H9 (cell line): Measurements from ENCODE around the gene H2BW2. TPM values are rescaled to one million over a fixed set of nuclear protein-coding genes. Genes with fewer than 3 reads are reported as not detected.

Experiments
- DNase-seq: peaks from one replicate; pipeline ENCODE4 v3.0.0-alpha.2; 2017
- H2AFZ ChIP-seq: one replicate; pipeline ENCODE4 v1.6.1; 2013; ENCODE audit warnings: mild to moderate bottlenecking, low read length, control low read depth, moderate library complexity
- H2AK5ac ChIP-seq: 2 replicates; pipeline ENCODE4 v1.6.1; 2013; ENCODE audit warnings: low read length, control low read depth, mixed read lengths; ENCODE audit not compliant: insufficient read length
- H2BK120ac ChIP-seq: one replicate; pipeline ENCODE4 v1.6.1; 2013; ENCODE audit warnings: low read depth, mild to moderate bottlenecking, low read length, control low read depth, inconsistent platforms; ENCODE audit not compliant: poor library complexity, severe bottlenecking
- H2BK12ac ChIP-seq: 2 replicates; pipeline ENCODE4 v1.6.1; 2013; ENCODE audit warnings: low read length, control low read depth, mixed read lengths, low read depth; ENCODE audit not compliant: insufficient read length
- H2BK15ac ChIP-seq: 2 replicates; pipeline ENCODE4 v1.6.1; 2013; ENCODE audit warnings: low read depth, low read length, control low read depth
- H2BK20ac ChIP-seq: one replicate; pipeline ENCODE4 v1.6.1; 2013; ENCODE audit warnings: low read depth, mild to moderate bottlenecking, low read length, control low read depth, inconsistent platforms; ENCODE audit not compliant: poor library complexity, severe bottlenecking
- H2BK5ac ChIP-seq: 2 replicates; pipeline ENCODE4 v1.6.1; 2013; ENCODE audit warnings: low read length, control low read depth, mixed read lengths; ENCODE audit not compliant: insufficient read length
- H3K14ac ChIP-seq: 2 replicates; pipeline ENCODE4 v1.6.1; 2013; ENCODE audit warnings: low read length, control low read depth; ENCODE audit not compliant: insufficient read depth
- H3K18ac ChIP-seq: 2 replicates; pipeline ENCODE4 v1.6.1; 2013; ENCODE audit warnings: low read depth, mild to moderate bottlenecking, mixed read lengths, low read length, control low read depth; ENCODE audit not compliant: insufficient read length
- H3K23ac ChIP-seq: 2 replicates; pipeline ENCODE4 v1.6.1; 2013; ENCODE audit warnings: low read length, control low read depth, mixed read lengths, low read depth; ENCODE audit not compliant: insufficient read length
- H3K23me2 ChIP-seq: 2 replicates; pipeline ENCODE4 v1.6.1; 2013; ENCODE audit warnings: low read depth, mild to moderate bottlenecking, mixed read lengths, low read length, control low read depth; ENCODE audit not compliant: insufficient read length, poor library complexity, severe bottlenecking
- H3K27ac ChIP-seq: 2 replicates; pipeline ENCODE4 v1.5.1; 2013; ENCODE audit warnings: low read length, control low read depth, mixed read lengths, low read depth; ENCODE audit not compliant: insufficient read length
- H3K27me3 ChIP-seq: 2 replicates; pipeline ENCODE4 v1.6.1; 2013; ENCODE audit warnings: low read length, control low read depth, inconsistent platforms; ENCODE audit not compliant: insufficient read depth
- H3K4ac ChIP-seq: 2 replicates; pipeline ENCODE4 v1.6.1; 2013; ENCODE audit warnings: low read depth, mild to moderate bottlenecking, control low read depth, inconsistent platforms, low read length, moderate library complexity
- H3K4me1 ChIP-seq: 2 replicates; pipeline ENCODE4 v1.6.1; 2013; ENCODE audit warnings: low read length, control low read depth, inconsistent platforms; ENCODE audit not compliant: insufficient read depth
- H3K4me2 ChIP-seq: 2 replicates; pipeline ENCODE4 v1.6.1; 2013; ENCODE audit warnings: low read length, control low read depth, mixed read lengths; ENCODE audit not compliant: insufficient read length, insufficient read depth
- H3K56ac ChIP-seq: 2 replicates; pipeline ENCODE4 v1.6.1; 2013; ENCODE audit warnings: low read depth, mild to moderate bottlenecking, mixed read lengths, low read length, control low read depth; ENCODE audit not compliant: insufficient read length
- H3K79me1 ChIP-seq: 2 replicates; pipeline ENCODE4 v1.6.1; 2013; ENCODE audit warnings: low read depth, mild to moderate bottlenecking, moderate library complexity, low read length, control low read depth, inconsistent platforms; ENCODE audit not compliant: insufficient read depth, poor library complexity, severe bottlenecking
- H3K79me2 ChIP-seq: 2 replicates; pipeline ENCODE4 v1.6.1; 2013; ENCODE audit warnings: low read length, control low read depth, inconsistent platforms; ENCODE audit not compliant: insufficient read depth
- H3K9ac ChIP-seq: 2 replicates; pipeline ENCODE4 v1.6.1; 2013; ENCODE audit warnings: low read length, control low read depth, mixed read lengths; ENCODE audit not compliant: insufficient read length; ENCODE audit errors: extremely low read depth
- H3K9me3 ChIP-seq: one replicate; pipeline ENCODE4 v1.6.1; 2013; ENCODE audit warnings: low read depth, low read length, inconsistent platforms; ENCODE audit not compliant: control insufficient read depth
- H3T11ph ChIP-seq: one replicate; pipeline ENCODE4 v1.6.1; 2013; ENCODE audit warnings: mild to moderate bottlenecking, low read length, control low read depth, inconsistent platforms
- H4K20me1 ChIP-seq: one replicate; pipeline ENCODE4 v1.6.1; 2013; ENCODE audit not compliant: control insufficient read depth, insufficient read length, insufficient read depth
- H4K5ac ChIP-seq: 2 replicates; pipeline ENCODE4 v1.6.1; 2013; ENCODE audit warnings: low read depth, mild to moderate bottlenecking, mixed read lengths, low read length, control low read depth; ENCODE audit not compliant: insufficient read length
- H4K8ac ChIP-seq: replicated peaks from 2 replicates; pipeline ENCODE4 v1.6.1; 2013; ENCODE audit warnings: low read length, control low read depth, mixed read lengths, low read depth; ENCODE audit not compliant: insufficient read length
- H4K91ac ChIP-seq: 2 replicates; pipeline ENCODE4 v1.6.1; 2013; ENCODE audit warnings: low read depth, mild to moderate bottlenecking, moderate library complexity, mixed read lengths, low read length, control low read depth; ENCODE audit not compliant: insufficient read length
- H3K27ac Mint-ChIP-seq, 3 experiments: 2 replicates in 2 of 3; 3 replicates in 1 of 3; pipeline ENCODE4 v1.8.0; 2020 to 2021; ENCODE audit warnings: mixed read lengths in 3 of 3, mild to moderate bottlenecking in 1 of 3, moderate library complexity in 1 of 3
- H3K27me3 Mint-ChIP-seq: 2 replicates; pipeline ENCODE4 v1.8.0; 2021; ENCODE audit warnings: low read depth, mild to moderate bottlenecking, moderate library complexity, mixed read lengths
- H3K36me3 Mint-ChIP-seq, 3 experiments: 2 replicates in 2 of 3; 3 replicates in 1 of 3; pipeline ENCODE4 v1.8.0; 2020 to 2021; ENCODE audit warnings: low read depth in 3 of 3, mixed read lengths in 3 of 3; ENCODE audit not compliant: insufficient read depth in 1 of 3
- H3K4me1 Mint-ChIP-seq, 2 experiments: 2 replicates each; pipeline ENCODE4 v1.8.0; 2020; ENCODE audit warnings: mixed read lengths in 2 of 2
- H3K4me3 Mint-ChIP-seq, 2 experiments: 2 replicates in 1 of 2; 3 replicates in 1 of 2; pipeline ENCODE4 v1.8.0; 2020 to 2021; ENCODE audit warnings: mild to moderate bottlenecking in 2 of 2, mixed read lengths in 2 of 2, moderate library complexity in 1 of 2
- H3K9me3 Mint-ChIP-seq, 2 experiments: 2 replicates in 1 of 2; 3 replicates in 1 of 2; pipeline ENCODE4 v1.8.0; 2020; ENCODE audit warnings: mild to moderate bottlenecking in 2 of 2, mixed read lengths in 2 of 2, moderate library complexity in 1 of 2
- WGBS: extraction: QIAGEN DNeasy Blood & Tissue Kit; methylation state at CpG from one replicate; pipeline ENCODE4 v1.1.7; 2013; ENCODE audit warnings: missing lambda C conversion rate, low lambda C conversion rate, mixed read lengths; ENCODE audit not compliant: insufficient read length; ENCODE audit errors: extremely low coverage; 5-methylcytosine and 5-hydroxymethylcytosine counted together
- total RNA-seq: library from RNA; stranded (reverse); gene quantifications from 2 replicates; pipeline ENCODE4 v1.2.1, GENCODE V29; 2021
- TF ChIP-seq, protein P1 (sequence below): fragments of 200-600 bp; sonication (generic); conservative IDR thresholded peaks from 3 replicates; pipeline ENCODE4 v1.8.0; 2021; ENCODE audit warnings: antibody characterized with exemption, mild to moderate bottlenecking

Gene H2BW2
- total RNA-seq, 1 experiment from 2014 or later: not detected

DNA sequence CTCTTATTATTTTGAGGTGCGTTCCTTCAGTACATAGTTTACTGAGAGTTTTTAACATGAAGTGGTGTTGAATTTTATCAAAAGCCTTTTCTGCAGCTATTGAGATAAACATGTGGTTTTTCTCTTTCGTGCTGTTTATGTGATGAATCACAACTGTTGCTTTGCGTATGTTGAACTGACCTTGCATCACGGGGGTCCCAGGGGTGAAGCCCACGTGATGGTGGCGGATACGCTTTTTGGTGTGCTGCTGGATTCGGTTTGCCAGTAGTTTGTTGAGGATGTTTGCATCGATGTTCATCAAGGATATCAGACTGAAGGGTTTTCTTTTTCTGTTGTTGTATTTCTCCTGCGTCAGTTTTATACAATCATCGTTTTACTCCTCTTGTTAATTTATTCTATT, 21.6 kb upstream of the H2BW2 start:
- Histone ChIP-seq H4K91ac (no peak overlapping the region), H2BK5ac (no peak overlapping the region), H4K5ac (no peak overlapping the region), H3K23ac (no peak overlapping the region), H4K8ac (no peak overlapping the region), H2BK20ac (no peak overlapping the region), H3K27me3 (no peaks in the 10 kb centered on the region), H2BK12ac (no peak overlapping the region), H3K79me2 (no peaks in the 10 kb centered on the region), H2BK120ac (no peak overlapping the region), H3K18ac (no peak overlapping the region), H3K4me1 (no peaks in the 10 kb centered on the region), H2AK5ac (no peak overlapping the region), H3K56ac (no peak overlapping the region), H3K79me1 (no peaks in the 10 kb centered on the region), H3K27ac (no peak overlapping the region), H3T11ph (no peak overlapping the region), H4K20me1 (no peaks in the 10 kb centered on the region), H3K9me3 (peaks cover 16% of the 10 kb centered on the region), H3K4ac (no peak overlapping the region), H2AFZ (no peak overlapping the region), H3K9ac (no peak overlapping the region), H2BK15ac (no peak overlapping the region), H3K14ac (no peak overlapping the region), H3K23me2 (no peaks in the 10 kb centered on the region), H3K4me2 (no peak overlapping the region)
- H3K27ac Mint-ChIP-seq: no peak overlapping the region
- TF ChIP-seq, protein P1, sequence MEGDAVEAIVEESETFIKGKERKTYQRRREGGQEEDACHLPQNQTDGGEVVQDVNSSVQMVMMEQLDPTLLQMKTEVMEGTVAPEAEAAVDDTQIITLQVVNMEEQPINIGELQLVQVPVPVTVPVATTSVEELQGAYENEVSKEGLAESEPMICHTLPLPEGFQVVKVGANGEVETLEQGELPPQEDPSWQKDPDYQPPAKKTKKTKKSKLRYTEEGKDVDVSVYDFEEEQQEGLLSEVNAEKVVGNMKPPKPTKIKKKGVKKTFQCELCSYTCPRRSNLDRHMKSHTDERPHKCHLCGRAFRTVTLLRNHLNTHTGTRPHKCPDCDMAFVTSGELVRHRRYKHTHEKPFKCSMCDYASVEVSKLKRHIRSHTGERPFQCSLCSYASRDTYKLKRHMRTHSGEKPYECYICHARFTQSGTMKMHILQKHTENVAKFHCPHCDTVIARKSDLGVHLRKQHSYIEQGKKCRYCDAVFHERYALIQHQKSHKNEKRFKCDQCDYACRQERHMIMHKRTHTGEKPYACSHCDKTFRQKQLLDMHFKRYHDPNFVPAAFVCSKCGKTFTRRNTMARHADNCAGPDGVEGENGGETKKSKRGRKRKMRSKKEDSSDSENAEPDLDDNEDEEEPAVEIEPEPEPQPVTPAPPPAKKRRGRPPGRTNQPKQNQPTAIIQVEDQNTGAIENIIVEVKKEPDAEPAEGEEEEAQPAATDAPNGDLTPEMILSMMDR: no peak
- no peak for DNase-seq
- H3K4me1 Mint-ChIP-seq: no peaks in the 10 kb centered on the region
- no peak overlapping the region for H3K4me3 Mint-ChIP-seq
- H3K27me3 Mint-ChIP-seq: peaks cover 8% of the 10 kb centered on the region
- WGBS: no CpG with 5 or more reads among the region's 11 CpGs
- H3K36me3 Mint-ChIP-seq: 0 out of 7 replicates have a peak, but pooled peaks cover 0 to 4% (median 0%) of the 10 kb centered on the region in 3 experiments
- H3K9me3 Mint-ChIP-seq: peaks cover 0 to 74% of the 10 kb centered on the region in 2 experiments; a peak in 2 of 5 replicates
